ENCODE data around the gene CXCL14.

CXCL14 gene

DNA sequence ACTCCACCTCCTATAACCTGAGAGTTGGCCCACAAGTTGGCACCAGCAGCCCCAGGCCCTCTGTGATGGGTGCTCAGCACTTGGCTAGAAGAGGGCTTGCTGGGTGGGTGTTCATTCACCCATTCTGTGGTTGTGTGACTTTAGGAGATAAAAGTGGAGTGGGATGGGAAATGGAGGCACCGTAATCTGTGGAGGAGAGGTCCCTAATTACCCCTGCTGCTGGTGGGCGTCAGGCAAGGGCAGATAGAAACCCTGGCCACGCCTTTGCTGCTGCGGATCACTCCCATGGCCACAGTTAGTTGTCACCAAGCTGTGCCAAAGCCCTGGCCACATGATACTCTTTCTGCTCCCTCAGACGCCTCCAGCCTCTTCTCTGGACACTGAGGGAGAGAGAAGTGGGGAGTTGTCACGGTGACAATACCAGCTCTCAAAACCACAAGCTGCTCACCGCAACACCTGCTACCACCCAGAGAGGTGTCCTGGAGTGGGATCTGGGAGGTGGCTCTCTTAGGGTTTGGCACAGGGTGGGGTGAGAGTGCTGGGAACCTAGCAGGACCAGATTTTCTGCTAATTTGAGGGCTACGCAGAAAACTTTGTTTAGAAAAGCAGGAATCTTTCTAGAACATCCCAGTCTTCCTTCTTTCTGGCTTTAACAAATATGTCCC is 31.1 kb downstream of the CXCL14 start:
- no peak for TF ChIP-seq CTCF (IDR thresholded peaks at IDR 0.05)

GRCh38 chr5:135546912-135547311 is 31.9 kb downstream of the CXCL14 start:
- TF ChIP-seq CTCF (IDR thresholded peaks at IDR 0.05) = no peak

- no peak for TF ChIP-seq CTCF (IDR thresholded peaks at IDR 0.05)
Observed at GRCh38 chr5:135546101-135546500, 32.7 kb downstream of the CXCL14 start.

- no peak for TF ChIP-seq CTCF (IDR thresholded peaks at IDR 0.05)
Observed at GRCh38 chr5:135545099-135545498, 33.7 kb downstream of the CXCL14 start.

DNA sequence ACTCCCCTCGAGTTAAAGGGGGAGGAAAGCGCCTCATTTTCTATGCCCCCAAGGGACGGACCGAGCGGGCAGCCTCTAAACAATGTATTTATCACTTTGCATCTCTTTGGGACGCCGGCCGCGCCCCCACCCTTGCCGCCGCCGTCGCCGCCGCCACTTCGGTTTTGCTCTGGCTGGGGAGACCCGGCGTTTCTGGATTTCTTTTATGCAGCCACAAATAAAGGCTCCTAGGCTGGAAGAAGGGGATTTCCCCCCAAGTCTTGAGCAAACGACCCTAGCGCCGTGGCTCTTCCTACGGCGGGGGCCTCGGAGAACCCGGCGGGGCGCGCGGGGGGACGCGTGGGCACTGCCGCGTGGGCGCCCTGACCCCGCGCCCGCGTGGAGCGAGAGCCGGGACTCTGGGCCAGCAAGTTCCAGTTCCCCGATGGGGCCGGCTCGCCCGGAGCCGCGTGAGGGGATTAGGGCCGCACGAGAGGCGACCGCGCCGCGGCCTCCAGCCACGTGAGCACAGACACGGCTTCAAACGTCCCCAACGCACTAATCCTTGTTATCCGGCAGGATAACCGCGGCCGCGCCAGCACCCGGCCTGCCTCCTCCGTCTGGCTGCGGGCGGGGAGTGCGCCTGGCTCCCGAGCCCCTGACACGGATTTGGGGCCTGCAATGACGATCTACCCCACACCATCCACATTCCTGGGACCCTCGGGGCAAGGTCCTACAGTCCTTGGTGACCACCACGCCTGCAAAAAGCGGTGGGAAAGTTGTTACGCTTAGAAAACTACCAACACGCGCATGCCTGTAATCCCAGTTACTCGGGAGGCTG is 35.1 kb downstream of the CXCL14 start:
- no peak for TF ChIP-seq CTCF (IDR thresholded peaks at IDR 0.05)

DNA sequence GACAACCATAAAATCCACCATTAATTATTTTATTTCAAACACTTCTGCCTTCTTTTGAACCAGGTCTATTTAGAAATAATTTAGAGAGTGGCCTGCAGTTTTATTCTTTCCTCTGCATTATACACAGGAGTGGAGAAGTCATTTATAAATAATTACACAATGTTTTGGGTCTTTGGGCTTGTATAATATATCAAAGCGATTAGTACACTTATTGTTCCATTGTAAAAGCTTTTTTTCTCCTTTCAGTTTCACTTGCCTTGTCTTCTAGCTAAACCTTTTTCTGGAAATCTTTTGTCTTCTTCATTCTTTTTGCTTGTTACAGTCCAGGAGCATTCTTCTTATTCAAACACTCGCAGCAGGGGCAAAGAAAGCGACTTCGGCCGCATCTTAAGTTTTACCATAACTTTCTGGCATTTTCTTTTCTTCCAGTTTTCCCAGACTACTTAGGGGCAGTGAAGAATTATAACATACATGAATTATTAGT is 35.7 kb downstream of the CXCL14 start:
- no peak for TF ChIP-seq CTCF (IDR thresholded peaks at IDR 0.05)

- TF ChIP-seq CTCF (IDR thresholded peaks at IDR 0.05) = no peak
Observed at GRCh38 chr5:135541807-135542502, 36.8 kb downstream of the CXCL14 start.

Data from LNCAP (cell line).